Putamen (tissue), 1 donor: ENCODE results near the gene GPD1L.
A peak's percentile ranks its signal among the peaks of the same experiment; 100 is the strongest.
"Not testable (repeated sequence)": the region's sequence is repeated elsewhere in the genome, so short reads cannot be mapped to it uniquely, and the experiment has no call there.

Experiments used
- DNase-seq: peaks from one replicate; pipeline ENCODE4 v3.0.0-alpha.2; 2016; ENCODE audit warnings: low spot score

GPD1L gene

DNA sequence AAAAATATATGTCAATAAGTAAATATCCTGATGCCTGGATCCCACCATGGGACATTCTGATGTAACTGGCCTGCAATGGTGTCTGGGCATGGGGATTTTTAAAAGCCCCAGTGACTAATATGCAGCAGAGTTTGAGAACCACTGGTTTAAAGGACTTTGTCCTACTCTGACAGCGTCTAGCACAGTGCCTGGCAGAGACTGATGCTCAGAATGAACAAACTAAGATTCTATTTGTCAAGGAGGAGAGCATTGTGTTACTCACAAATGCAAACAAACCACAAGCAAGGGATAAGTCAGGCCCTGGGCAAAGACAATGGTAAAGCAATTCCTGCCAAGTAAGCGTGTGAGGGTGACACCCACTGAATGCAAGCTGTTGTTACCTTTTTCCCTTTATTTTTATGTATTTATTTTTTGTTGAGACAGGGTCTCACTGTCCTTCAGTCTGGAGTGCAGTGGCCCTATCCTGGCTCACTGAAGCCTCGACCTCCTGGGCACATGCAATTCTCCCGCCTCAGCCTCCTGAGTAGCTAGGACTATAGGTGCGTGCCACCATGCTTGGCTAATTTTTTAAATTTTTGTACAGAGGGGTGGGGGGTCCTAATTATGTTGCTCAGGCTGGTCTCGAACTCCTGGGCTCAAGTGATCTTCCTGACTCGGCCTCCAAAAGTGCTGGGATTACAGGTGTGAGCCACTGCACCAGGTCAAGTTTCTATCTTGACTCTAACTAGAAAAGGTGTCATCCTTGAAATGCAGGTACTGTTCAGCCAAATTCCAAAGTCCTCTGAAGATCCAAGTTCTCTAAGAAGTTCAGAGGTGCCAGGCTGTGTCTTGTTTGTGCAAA lies 909 bp upstream of the GPD1L start:
- no peak for DNase-seq

GRCh38 chr3:32106929-32107362 lies 526 bp downstream of the GPD1L start:
- no peak for DNase-seq

GRCh38 chr3:32108224-32108623 lies 1.8 kb downstream of the GPD1L start:
- not testable (repeated sequence) for DNase-seq

DNA sequence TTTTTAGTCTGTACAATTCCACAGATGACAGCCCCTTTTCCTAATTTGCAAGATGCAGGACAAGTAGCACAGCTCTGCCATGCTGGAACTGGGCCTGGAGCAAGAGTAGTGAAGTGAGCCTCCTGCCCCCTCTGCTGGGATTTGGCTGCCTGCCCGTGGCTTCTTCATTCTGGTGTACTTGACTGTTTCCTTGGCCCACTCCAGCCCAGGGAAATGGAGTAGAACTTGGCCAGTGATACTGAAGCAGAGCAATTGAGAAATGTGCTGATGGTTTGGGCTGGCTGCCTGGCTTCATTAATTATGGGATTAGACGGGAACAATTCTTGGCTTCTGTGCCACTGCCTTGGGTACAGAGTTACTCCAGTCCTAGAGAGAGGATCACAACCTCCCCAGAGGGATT lies 2.8 kb downstream of the GPD1L start:
- DNase-seq: peak; percentile 81

DNA sequence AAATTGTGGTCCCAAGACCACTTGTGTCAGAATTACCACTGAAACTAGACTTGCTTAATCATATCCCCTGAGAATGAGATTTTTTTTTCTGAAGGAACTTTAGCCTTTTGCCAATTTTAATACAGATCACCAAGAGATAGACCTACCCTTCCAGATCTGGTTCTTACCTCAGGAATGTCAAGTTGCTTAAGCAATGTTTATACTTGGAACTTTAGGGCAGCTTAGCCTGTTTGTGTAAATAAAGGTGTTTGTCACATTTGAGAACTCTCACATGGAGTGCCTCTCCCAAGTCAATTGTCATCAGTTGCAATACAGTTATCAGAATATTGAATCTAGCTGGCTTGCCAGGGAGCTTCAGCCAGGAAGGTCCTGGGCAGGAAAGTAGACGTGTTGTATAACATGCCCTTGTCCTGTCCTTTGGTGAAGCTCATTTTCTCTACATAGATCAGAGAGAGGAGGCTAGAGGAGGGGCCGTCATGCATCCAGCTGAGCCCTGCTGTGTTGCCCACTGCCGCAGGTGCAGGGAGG lies 3.9 kb downstream of the GPD1L start:
- DNase-seq: no peak

- DNase-seq: no peak
These were observed 5.1 kb downstream of the GPD1L start for GRCh38 chr3:32111560-32111959.

- DNase-seq: no peak
These were observed 7.1 kb downstream of the GPD1L start for GRCh38 chr3:32113566-32113965.

- no peak for DNase-seq
These were observed 7.6 kb downstream of the GPD1L start for GRCh38 chr3:32113981-32114545.

DNA sequence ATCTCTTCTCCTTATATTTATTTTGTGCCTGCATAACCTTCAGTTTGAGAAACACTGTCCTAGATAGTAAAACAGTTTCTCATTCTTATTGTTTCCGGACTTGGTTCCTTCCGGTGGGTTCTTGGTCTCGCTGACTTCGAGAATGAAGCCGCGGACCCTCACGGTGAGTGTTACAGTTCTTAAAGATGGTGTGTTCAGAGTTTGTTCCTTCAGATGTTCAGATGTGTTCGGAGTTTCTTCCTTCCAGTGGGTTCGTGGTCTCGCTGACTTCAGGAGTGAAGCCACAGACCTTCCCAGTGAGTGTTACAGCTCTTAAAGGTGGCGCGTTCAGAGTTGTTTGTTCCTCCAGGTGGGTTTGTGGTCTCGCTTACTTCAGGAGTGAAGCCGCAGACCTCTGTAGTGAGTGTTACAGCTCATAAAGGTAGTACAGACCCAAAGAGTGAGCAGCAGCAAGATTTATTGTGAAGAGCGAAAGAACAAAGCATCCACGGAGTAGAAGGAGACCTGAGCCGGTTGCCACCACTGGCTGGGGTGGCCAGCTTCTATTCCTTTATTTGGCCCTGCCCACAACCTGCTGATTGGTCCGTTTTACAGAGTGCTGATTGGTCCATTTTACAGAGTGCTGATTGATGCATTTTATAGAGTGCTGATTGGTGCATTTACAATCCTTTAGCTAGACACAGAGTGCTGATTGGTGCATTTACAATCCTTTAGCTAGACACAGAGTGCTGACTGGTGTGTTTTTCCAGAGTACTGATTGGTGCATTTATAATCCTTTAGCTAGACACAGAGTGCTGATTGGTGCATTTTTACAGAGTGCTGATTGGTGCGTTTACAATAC lies 8.3 kb downstream of the GPD1L start:
- not testable (repeated sequence) for DNase-seq

GRCh38 chr3:32117320-32117719 lies 10.9 kb downstream of the GPD1L start:
- no peak for DNase-seq

- no peak for DNase-seq
These were observed 11.8 kb downstream of the GPD1L start for GRCh38 chr3:32118215-32118614.

GRCh38 chr3:32120471-32120870 lies 14.1 kb downstream of the GPD1L start:
- DNase-seq: no peak

GRCh38 chr3:32121137-32121536 lies 14.7 kb downstream of the GPD1L start:
- no peak for DNase-seq

DNA sequence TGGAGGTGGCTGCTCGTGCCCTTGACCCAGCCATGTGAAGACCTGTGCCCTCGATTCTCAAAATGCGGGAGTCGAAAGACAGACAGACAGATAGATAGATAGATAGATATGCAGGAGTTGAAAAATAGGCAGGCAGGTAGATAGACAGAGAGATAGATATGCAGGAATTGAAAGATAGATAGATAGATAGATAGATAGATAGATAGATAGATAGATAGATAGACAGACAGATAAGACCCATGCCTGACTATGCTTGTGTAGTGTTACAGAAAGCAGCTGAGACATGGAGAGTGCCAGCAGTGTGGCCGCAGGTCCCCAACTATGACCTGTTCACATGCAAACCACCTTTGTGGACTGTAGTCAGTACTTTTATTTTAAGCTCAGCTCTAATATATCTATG lies 17.2 kb downstream of the GPD1L start:
- DNase-seq: no peak

DNA sequence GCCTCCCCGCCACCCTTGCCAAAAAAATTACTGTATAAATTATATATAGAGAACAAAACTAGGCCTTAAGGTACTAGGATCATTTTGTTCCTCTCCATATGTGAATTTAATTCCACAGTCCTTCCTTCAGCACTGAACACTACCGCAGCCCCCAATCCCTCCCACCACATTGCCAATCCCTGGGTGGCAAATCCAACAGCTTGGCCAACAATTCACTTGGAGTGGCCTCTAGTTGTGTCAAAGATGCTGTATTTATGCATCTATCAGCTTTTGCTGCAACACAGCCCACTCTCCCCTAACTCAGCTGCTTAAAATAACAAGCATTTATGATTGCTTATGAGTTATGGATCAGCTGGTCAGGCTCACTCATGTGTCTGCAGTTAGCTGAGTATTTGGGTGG lies 18.6 kb downstream of the GPD1L start:
- DNase-seq: no peak

- no peak for DNase-seq
These were observed 20.0 kb downstream of the GPD1L start for GRCh38 chr3:32126305-32127015.

- no peak for DNase-seq
These were observed 20.9 kb downstream of the GPD1L start for GRCh38 chr3:32127219-32127826.

DNA sequence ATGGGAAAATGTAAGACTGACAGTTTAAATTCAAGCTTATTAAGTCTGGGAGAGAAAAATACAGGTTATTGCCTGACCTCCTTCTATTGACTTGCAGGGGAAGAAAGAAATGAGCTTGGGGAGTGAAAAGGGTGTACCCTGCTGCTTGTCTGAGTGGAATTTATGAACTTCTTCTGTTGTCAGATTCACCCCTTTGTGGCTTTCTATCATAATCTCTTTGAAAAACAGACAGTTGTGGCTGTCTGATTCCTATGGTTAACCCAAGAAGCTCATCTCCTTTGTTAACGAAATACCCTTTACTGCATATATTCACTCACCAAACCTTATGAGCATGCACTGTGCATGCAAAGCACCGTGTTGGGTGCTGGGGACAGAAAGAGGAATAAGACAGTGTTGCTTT lies 22.5 kb downstream of the GPD1L start:
- no peak for DNase-seq

- DNase-seq: no peak
These were observed 23.4 kb downstream of the GPD1L start for GRCh38 chr3:32129832-32130231.

DNA sequence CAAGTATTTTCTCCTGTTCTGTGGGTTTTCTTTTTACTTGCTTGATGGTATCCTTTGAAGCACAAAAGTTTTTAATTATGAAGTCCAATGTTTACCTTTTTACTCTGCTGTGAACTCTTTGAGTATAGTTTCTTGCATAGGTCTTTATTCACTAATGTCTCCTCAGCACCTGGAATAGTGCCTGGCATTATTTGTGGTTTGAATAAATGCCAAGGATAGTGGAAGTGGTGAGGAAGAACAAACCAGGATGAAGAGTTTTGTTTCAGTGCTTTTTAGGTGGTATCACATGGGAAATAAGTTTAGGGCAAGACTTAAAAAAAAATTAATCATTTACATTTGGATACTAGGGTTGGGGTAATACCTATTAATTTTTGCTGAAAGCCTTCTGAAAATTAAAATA lies 25.7 kb downstream of the GPD1L start:
- no peak for DNase-seq

GRCh38 chr3:32132706-32133105 lies 26.3 kb downstream of the GPD1L start:
- DNase-seq: no peak
